Measurements from ENCODE around the gene C1orf21. TPM values are rescaled to one million over a fixed set of nuclear protein-coding genes. Genes with fewer than 3 reads are reported as not detected.

C1orf21 gene
- total and polyA plus RNA-seq, 2 donors (not counting 3 experiments of a cell fraction or from before 2014, with no cell fraction given): 0.79 to 8.5 TPM

GRCh38 chr1:184422490-184423233 lies 35.8 kb downstream of the C1orf21 start:
- intact Hi-C loops (cut with micrococcal nuclease) (no loop called here), dilution Hi-C loops (cut with MboI; ENCODE audit: extremely low pct_ligation_motif_present, low sequenced_read_pairs) (no loop called here)
- no peak overlapping the region for H3K4me2 ChIP-seq (ENCODE audit: insufficient read depth, low read length)
- H3K79me2 ChIP-seq (ENCODE audit: control insufficient read depth, insufficient read depth, low read length): no peaks in the 10 kb centered on the region
- no peaks in the 10 kb centered on the region for H3K36me3 ChIP-seq (ENCODE audit: control insufficient read depth in 2 of 2, extremely low read depth in 1 of 2, insufficient read depth in 2 of 2, low read length in 2 of 2)
- H4K20me1 ChIP-seq (replicated peaks; ENCODE audit: control insufficient read depth, extremely low read depth, insufficient read depth, low read length): no peaks in the 10 kb centered on the region
- CTCF ChIA-PET: no interaction called here
- FAIRE-seq (no peak), DNase-seq (ENCODE audit: low read depth, low spot score) (no peak)
- TF ChIP-seq MYC (IDR thresholded peaks at IDR 0.05; ENCODE audit: low read depth, low read length) (no peak), POLR2A (IDR thresholded peaks at IDR 0.05; ENCODE audit: low read depth, low read length) (no peak), MAX (IDR thresholded peaks at IDR 0.05; ENCODE audit: insufficient read depth, insufficient read length) (no peak)
- no peaks in the 10 kb centered on the region for H3K27me3 ChIP-seq (ENCODE audit: control insufficient read depth in 2 of 2, insufficient read depth in 2 of 2, low read length in 2 of 2)
- no peak overlapping the region for H2AFZ ChIP-seq (ENCODE audit: low read depth, low read length)
- no peak overlapping the region for H3K4me3 ChIP-seq (replicated peaks in 1 of 3; ENCODE audit: insufficient read depth in 1 of 3, low read depth in 1 of 3, low read length in 3 of 3)
- H3K9ac ChIP-seq (replicated peaks; ENCODE audit: extremely low read depth, insufficient read depth, low read length): no peak overlapping the region
- H3K9me3 ChIP-seq (replicated peaks; ENCODE audit: control insufficient read depth, insufficient read depth, low read length): no peaks in the 10 kb centered on the region
- no peaks in the 10 kb centered on the region for H3K9me1 ChIP-seq (replicated peaks; ENCODE audit: control insufficient read depth, extremely low read depth, insufficient read depth, low read length)
- no peak overlapping the region for H3K27ac ChIP-seq (ENCODE audit: insufficient read depth, low read depth, low read length)
- BruUV-seq (replicated peaks): no TSS peak
- POLR2A ChIA-PET: no interaction called here
- H3K4me1 ChIP-seq (ENCODE audit: control insufficient read depth, extremely low read depth, insufficient read depth, low read length): no peaks in the 10 kb centered on the region

GRCh38 chr1:184423649-184424048 lies 36.8 kb downstream of the C1orf21 start:
- H3K27ac ChIP-seq (ENCODE audit: insufficient read depth, low read depth, low read length): no peak overlapping the region
- no peaks in the 10 kb centered on the region for H3K4me1 ChIP-seq (ENCODE audit: control insufficient read depth, extremely low read depth, insufficient read depth, low read length)
- no peak overlapping the region for H2AFZ ChIP-seq (ENCODE audit: low read depth, low read length)
- H3K9ac ChIP-seq (replicated peaks; ENCODE audit: extremely low read depth, insufficient read depth, low read length): no peak overlapping the region
- H3K9me3 ChIP-seq (replicated peaks; ENCODE audit: control insufficient read depth, insufficient read depth, low read length): no peaks in the 10 kb centered on the region
- DNase-seq (ENCODE audit: low read depth, low spot score): no peak
- no peak for FAIRE-seq
- no peaks in the 10 kb centered on the region for H4K20me1 ChIP-seq (replicated peaks; ENCODE audit: control insufficient read depth, extremely low read depth, insufficient read depth, low read length)
- no peaks in the 10 kb centered on the region for H3K36me3 ChIP-seq (ENCODE audit: control insufficient read depth in 2 of 2, extremely low read depth in 1 of 2, insufficient read depth in 2 of 2, low read length in 2 of 2)
- H3K79me2 ChIP-seq (ENCODE audit: control insufficient read depth, insufficient read depth, low read length): no peaks in the 10 kb centered on the region
- CTCF ChIA-PET: no interaction called here
- POLR2A ChIA-PET: no interaction called here
- dilution Hi-C loops (cut with MboI; ENCODE audit: extremely low pct_ligation_motif_present, low sequenced_read_pairs): no loop called here
- H3K27me3 ChIP-seq (ENCODE audit: control insufficient read depth in 2 of 2, insufficient read depth in 2 of 2, low read length in 2 of 2): no peaks in the 10 kb centered on the region
- TF ChIP-seq CTCF (IDR thresholded peaks at IDR 0.05; ENCODE audit: extremely low read depth in 1 of 2, insufficient read depth in 1 of 2, low read depth in 1 of 2, low read length in 2 of 2) (no peak), JUN (IDR thresholded peaks at IDR 0.05; ENCODE audit: borderline replicate concordance, insufficient read depth, insufficient read length, low read depth) (no peak), MAX (IDR thresholded peaks at IDR 0.05; ENCODE audit: insufficient read depth, insufficient read length) (no peak), POLR2A (IDR thresholded peaks at IDR 0.05; ENCODE audit: low read depth, low read length) (no peak), EZH2 (IDR thresholded peaks at IDR 0.05; ENCODE audit: borderline replicate concordance, low read depth, low read length, severe bottlenecking) (no peak), GATA2 (IDR thresholded peaks at IDR 0.05; ENCODE audit: insufficient read depth, insufficient read length, low read depth, low read length) (no peak), FOS (IDR thresholded peaks at IDR 0.05; ENCODE audit: borderline replicate concordance, insufficient read depth, low read length) (no peak), MYC (IDR thresholded peaks at IDR 0.05; ENCODE audit: low read depth, low read length) (no peak), POLR2AphosphoS5 (IDR thresholded peaks at IDR 0.05; ENCODE audit: insufficient read depth, low read depth, low read length) (no peak)
- no peak overlapping the region for H3K4me3 ChIP-seq (replicated peaks in 1 of 3; ENCODE audit: insufficient read depth in 1 of 3, low read depth in 1 of 3, low read length in 3 of 3)
- H3K4me2 ChIP-seq (ENCODE audit: insufficient read depth, low read length): no peak overlapping the region
- intact Hi-C loops (cut with micrococcal nuclease): no loop called here
- no peaks in the 10 kb centered on the region for H3K9me1 ChIP-seq (replicated peaks; ENCODE audit: control insufficient read depth, extremely low read depth, insufficient read depth, low read length)
- BruUV-seq (replicated peaks): no TSS peak
